Measurements from ENCODE around the gene BLVRB.
"Not testable (repeated sequence)": the region's sequence is repeated elsewhere in the genome, so short reads cannot be mapped to it uniquely, and the experiment has no call there.

The BLVRB gene

DNA sequence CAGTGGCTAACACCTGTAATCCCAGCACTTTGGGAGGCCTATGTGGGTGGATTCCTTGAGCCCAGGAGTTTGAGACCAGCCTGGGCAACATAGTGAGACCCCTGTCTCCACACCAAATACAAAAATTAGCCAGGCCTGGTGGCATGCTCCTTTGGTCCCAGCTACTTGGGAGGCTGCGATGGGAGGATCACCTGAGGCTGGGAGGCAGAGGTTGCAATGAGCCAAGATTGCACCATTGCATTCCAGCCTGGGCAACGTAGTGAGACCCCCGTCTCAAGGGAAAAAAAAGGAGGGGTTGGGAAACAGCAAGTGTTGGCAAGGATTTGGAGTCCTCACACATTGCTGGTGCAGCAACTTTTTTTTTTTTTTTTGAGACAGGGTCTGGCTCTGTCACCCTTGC lies 20.5 kb upstream of the BLVRB start:
- DNase-seq (ENCODE audit: low spot score): no peak

DNA sequence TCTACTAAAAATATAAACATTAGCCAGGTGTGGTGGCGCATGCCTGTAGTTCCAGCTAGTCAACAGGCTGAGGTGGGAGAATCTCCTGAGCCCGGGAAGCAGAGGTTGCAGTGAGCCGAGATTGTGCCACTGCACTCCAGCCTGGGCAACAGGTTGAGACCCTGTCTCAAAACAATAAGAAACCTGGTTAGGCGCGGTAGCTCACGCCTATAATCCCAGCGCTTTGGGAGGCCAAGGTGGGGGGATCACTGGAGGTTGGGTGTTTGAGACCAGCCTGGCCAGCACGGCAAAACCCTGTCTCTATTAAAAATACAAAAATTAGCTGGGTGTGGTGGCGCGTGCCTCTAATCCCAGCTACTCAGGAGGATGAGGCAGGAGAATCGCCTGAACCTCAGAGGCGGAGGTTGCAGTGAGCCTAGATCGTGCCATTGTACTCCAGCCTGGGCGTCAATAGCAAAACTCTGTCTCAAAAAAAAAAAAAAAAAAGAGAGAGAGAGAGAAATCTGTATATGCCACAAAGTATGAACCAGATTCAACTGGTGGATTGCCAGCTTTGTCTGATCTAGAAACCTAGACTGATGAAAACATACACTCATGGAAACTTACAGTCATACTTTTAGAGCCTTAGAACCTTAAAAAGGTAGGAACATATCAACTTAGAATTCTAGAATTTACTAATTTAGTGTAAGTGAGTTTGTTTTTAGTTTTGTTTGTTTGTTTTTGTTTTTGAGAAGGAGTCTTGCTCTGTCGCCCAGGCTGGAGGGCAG lies 10.5 kb upstream of the BLVRB start:
- DNase-seq (ENCODE audit: low spot score): not testable (repeated sequence)

DNA sequence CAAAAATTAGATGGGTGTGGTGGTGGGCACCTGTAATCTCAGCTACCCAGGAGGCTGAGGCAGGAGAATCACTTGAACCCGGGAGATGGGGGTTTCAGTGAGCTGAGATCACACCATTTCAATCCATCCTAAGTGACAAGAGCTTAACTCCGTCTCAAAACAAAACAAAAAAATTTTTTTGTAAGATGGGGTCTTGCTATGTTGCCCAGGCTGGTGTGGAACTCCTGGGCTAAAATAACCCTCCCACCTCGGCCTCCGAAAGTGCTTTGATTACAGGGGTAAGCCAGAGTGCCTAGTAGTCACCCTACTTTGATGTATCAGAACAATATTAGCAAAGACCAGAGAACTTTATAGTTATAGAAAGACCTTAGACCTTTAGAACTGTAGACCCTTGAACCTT lies 9.2 kb upstream of the BLVRB start:
- no peak for DNase-seq (ENCODE audit: low spot score)

DNA sequence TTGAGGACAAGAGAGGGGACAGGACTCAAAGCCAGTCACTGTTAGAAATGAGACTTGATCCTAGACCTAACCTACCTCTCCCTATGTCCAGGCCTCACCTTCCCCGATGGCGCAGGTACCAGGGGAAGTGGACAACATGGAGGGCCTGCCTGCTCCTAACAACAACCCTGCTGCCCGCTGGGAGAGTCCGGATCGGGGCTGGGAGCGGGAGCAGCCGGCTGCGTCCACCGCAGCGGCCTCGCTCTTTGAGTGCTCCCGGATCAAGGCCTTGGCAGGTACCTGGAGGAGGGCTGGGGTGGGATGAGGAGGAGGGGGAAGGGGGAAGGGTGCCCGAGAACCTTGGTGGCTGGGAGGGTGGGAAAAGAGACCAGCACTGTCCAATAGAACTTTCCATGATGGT lies 7.0 kb upstream of the BLVRB start:
- DNase-seq (ENCODE audit: low spot score): no peak

DNA sequence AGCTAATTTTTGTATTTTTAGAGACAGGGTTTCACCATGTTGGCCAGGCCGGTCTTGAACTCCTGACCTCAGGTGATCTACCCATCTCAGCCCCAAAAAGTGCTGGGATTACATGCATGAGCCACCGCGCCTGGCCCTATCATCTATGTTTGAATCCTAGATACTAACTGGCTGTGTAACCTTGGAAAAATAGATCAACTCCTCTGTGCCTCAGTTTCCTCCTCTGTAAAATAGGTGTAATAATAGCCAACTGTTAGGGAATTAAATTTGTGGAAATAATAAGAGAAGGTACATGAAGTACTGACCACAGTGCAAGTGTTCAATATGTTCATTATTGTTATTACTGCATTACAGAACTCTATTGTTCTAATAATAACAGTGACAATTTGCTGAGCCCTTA lies 5.6 kb upstream of the BLVRB start:
- no peak for DNase-seq (ENCODE audit: low spot score)

DNA sequence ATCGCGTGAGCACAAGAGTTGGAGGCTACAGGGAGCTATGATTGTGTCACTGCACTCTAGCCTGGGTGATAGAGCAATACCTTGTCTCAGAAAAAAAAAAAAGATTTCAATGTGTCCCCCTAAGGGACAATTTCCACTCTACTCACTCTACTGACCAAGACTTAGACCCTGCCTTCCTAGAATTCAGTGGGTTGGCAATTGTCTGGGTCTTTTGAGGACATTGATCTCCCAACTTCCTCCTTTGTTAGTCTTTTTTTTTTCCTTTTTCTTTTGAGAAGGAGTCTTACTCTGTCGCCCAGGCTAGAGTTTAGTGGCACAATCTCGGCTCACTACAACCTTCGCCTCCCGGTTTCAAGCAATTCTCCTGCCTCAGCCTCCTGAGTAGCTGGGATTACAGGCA lies 3.5 kb upstream of the BLVRB start:
- DNase-seq (ENCODE audit: low spot score): no peak

DNA sequence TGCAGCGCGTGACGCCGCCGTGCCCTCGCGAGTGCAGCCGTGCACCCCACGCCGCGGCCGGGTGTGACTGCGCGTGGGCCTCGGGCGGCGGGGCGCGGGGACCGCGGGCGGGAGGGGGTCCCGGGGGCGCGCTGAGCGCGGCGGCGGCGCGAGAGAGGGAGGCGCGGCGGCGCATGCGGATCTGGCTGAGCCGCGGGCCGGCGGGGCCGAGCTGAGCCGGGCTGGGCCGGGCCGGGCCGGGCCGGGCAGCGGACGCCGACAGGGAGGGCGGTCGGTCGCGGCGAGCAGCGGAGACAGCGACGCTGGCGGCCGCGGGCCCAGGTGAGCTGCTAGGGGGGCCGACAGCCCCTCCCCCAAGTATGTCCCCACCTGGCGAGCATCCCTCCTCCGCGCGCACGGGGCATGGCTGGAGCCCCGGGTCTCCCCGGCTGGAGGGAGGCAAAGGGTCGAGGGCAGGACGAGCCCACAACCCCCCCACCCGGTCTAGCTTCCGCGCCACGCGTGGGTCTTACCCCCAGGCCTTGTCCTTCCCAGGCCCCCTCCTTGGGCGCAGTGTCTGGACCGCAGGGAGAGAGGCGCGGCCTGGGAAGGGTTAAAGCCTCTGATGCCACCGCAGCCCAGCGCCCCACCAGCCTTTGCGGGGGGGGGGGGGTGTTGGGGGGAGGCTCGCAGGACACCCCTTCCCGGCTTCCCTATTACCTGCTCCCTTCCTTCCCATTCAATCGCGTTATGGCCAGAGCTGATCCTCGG lies 1.6 kb upstream of the BLVRB start, which contains the start of gene SPTBN4:
SPTBN4 (plus strand) TSS at position 17 of the 750 bp plus-strand sequence. CDS start 5,621 bp downstream, outside the sequence.
- DNase-seq (ENCODE audit: low spot score): no peak

DNA sequence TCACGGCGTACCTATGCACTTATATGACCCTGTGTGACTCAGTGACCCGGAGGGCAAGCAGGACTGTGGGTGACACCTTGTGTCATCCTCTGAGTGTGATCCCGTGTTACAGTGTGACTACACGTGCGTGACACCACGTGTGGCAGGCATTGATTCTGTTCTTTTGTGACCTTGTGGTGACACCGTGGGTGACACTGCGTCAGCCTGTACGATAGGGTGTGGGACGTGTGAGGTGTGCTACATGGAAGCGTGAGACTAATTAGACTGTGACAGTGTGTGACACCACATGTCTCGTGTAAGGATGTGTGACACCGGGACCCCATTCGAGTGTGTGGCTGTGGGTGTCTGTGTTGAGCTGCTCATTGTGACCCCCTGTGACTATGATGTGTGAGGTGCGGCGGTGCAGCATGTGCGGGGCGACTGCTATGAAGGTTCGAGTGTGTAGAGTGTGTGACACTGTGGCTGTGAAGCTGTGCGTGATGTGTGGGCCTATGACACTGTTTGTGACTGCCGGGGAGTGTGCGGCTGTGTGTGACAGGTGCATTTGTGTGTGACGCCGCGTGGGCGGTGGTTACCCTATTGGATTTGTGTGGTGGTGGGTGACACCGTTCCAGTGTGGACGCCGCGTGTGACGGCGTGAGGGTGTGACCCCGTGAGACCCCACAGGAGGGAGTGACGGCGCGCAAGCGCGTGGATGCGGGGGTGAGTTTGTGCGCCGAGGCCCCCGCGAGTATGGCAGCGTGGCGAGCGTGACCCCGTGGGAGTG lies 857 bp upstream of the BLVRB start:
- no peak for DNase-seq (ENCODE audit: low spot score)

DNA sequence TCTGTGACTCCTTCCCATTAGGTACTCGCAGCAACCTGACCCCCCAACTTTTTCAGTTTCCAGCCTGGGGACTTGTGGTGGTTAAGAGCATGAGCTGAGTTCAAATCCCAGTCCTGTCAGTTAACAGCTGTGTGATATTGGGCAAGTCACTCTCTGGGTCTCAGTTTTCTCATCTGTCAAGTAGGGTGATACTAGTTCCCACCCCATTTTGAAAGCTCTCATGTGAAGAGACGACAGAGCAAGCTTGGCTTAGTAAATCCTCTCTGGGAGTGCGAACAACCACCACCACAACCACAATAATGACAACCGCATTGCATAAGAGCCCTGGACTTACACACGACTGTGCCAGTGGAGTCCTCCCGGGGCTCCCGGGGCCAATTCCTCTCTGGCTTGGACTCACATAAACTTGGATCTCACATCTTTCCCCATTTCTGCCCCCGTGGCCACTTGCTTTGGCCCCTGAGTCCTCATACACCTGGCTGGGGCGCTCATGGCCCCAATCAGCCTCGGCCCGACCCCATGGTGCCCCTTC lies 454 bp downstream of the BLVRB start:
- peak; percentile 15 for DNase-seq (ENCODE audit: low spot score)

DNA sequence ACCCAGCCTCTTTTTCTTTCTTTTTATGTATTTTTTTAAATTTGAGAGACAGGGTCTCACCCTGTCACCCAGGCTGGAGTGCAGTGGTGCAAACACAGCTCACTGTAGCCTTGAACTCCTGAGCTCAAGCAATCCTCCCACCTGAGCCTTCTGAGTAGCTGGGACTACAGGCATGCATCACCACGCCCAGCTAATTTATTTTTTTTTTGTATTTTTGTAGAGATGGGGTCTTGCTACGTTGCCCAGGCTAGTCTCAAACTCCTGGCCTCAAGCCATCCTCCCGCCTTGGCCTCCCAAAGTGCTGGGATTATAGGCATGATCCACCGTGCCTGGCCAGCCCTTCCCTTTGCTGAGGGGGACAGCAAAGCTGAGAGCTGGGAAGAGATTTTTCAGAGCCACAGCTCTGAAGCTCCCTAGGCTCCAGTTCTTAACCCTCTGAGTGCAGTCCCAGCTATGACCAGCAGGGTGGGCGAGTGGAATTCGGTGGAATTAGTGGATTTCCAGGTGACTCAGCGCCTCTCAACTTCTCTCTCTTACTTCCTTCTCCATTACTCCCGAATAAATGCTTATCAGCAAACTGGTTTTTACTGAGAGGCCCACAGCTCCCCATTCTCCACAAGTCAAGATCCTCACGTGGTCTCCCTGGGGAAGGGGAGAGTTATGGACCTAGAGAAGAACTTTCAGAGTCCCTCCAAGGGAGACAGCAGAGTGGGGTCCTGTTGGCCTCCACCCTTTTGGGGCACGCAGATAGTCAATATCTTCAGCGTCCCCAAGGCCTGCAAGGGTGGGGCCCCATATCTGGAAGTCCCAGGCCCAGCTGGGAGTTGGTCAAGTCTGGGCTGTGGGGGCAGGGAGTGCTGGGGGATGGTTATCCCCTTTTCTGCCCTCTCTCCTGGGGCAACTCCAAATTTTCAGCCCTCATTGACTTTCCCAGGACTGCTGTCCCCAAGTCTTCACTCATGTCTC lies 1.2 kb downstream of the BLVRB start:
- peak; percentile 88 for DNase-seq (ENCODE audit: low spot score)

DNA sequence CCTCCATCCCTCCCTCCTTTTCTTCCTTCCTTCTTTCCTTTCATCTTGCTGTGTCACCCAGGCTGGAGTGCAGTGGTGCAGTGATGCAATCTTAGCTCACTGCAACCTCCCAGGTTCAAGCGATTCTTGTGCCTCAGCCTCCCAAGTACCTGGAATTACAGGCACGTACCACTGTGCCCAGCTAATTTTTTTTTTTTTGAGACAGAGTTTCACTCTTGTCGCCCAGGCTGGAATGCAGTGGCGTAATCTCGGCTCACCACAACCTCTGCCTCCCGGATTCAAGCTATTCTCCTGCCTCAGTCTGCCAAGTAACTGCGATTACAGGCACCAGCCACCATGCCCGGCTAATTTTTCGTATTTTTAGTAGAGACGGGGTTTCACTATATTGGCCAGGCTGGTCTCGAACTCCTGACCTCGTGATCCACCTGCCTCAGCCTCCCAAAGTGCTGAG lies 1.9 kb downstream of the BLVRB start:
- DNase-seq (ENCODE audit: low spot score): not testable (repeated sequence)

DNA sequence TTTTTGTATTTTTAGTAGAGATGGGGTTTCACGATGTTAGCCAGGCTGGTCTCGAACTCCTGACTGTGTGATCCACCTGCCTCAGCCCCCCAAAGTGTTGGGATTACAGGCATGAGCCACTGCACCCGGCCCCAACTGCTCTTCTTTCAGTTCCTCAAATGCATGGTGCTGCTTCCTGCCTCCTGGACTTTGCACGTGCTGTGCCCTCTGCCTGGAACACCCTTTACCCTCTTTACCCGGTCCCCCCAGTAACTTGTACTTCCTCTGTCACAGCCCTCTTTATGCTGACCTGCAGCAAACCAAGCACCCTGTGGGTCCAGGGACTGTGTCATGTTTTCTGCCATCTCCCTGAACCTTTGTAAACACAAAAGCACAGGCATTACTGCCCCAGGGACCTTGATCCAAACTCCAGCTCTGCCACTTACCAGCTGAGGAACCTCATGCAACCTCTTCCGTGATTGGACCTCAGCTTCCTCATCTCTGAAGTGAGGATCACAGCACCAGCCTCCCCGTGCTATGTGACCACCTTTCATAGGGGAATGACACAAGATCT lies 3.8 kb downstream of the BLVRB start:
- DNase-seq (ENCODE audit: low spot score): no peak

DNA sequence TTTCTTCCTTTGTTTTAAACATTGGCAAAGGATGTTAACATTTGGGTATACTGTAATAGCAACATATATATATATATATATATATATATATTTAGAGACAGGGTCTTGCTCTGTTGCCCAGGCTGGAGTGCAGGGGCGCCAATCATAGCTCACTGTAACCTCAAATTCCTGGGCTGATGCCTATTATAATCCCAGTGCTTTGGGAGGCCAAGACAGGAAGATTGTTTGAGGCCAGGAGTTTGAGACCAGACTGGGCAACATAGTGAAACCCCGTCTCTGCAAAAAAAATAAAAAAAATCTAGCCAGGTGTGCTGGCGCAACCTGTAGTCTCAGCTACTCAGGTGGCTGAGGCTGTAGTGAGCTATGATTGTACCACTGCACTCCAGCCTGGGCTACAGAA lies 5.4 kb downstream of the BLVRB start:
- no peak for DNase-seq (ENCODE audit: low spot score)

DNA sequence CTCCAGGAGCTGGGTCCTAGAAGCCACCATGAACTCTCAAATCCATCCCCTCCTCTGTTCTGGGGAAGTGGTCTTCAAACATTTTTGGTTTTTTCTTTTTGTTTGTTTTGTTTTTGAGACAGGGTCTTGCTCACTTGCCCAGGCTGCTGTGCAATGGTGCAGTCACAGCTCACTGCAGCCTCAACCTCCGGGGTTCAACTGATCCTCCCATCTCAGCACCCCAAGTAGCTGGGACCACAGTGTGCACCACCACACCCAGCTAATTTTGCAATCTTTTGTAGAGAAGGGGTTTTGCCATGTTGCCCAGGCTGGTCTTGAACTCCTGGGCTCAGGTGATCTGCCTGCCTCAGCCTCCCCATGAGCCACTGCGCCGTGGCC lies 7.0 kb downstream of the BLVRB start:
- no peak for DNase-seq (ENCODE audit: low spot score)

DNA sequence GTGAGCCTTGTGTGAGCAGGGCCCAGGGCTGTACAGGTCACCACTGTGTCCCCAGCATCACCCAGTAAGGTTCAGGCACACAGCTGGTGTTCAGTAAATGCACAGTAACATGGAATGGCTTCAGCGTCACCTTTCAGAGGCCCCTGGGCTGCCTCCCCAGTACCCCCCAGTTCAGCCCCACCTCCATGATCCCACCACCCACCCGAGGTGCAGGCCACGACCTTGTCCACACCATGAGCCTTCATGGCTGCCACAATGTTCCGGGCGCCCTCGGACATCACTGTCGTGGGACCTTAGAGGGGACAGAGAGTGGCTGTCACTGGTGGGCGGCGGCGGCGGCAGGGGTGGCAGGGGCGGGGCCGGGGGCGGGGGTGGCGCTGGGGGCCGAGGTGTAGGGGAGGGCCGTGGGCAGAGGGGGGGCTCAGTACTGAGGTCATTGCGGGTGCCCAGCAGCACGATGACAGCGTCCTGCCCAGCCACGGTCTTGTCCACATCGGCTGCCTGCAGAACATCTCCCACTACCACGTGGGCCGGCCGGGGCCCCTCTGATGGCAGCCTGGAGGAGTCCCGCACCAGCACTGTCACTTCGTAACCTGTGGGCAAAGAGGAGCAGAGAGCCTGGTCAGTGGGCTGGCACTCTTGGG lies 7.5 kb downstream of the BLVRB start:
- DNase-seq (ENCODE audit: low spot score): no peak

DNA sequence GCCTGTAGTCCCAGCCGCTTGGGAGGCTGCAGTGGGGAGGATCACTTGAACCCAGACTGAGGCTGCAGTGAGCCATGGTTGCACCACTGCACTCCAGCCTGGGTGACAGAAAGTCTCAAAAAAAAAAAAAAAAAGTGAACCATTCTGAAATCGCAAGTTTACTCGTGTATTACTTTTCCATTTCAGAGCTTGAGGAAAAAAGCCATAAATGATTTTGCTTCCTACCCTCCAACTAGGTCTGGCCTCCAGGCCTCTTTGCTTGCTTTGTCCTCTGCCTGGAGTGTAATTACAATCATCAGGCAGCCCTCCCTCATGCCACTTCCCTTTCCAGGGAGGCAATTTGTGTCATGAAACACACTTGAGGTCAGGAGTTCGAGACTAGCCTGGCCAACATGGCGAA lies 8.5 kb downstream of the BLVRB start:
- no peak for DNase-seq (ENCODE audit: low spot score)

DNA sequence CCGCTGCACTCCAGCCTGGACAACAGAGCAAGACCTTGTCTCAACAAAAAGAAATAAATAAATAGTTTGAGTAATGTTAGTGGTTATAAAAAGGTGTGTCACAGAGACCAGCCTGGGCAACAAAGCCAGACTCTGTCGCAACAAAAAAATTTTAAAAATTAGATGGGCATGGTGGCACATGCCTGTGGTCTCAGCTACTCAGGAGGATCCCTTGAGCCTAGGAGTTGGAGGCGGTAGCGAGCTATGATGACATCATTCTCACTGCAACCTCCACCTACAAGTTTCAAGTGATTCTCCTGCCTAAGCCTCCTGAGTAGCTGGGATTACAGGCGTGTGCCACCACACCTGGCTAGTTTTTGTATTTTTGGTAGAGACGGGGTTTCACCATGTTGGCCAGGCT lies 11.6 kb downstream of the BLVRB start:
- DNase-seq (ENCODE audit: low spot score): not testable (repeated sequence)

DNA sequence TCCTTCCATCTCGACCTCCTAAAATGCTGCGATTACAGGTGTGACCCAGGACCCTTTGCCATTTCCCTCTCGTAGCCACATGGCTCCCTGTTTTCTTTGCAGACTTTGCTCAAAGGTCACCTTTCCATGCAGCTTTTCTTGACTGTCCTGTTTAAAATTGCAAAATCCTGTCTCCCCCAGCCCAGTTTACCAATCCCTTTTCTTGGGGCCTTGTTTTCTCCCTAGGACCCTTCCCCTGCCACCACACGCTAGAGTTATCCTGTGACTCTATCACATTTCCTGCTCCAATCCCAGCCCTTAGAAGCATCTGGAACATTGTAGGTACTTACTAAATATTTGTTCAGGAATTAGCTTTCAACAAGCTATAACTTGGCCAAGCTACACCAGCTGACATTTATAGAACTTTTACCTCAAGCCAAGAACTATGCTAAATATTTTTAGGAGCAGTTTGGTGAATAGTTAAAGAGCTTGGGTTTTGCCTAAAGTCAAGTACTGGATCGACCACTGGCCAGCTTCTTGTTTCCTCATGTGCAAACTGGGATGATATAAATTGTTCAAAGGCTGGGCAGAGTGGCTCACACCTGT lies 12.3 kb downstream of the BLVRB start:
- DNase-seq (ENCODE audit: low spot score): no peak

DNA sequence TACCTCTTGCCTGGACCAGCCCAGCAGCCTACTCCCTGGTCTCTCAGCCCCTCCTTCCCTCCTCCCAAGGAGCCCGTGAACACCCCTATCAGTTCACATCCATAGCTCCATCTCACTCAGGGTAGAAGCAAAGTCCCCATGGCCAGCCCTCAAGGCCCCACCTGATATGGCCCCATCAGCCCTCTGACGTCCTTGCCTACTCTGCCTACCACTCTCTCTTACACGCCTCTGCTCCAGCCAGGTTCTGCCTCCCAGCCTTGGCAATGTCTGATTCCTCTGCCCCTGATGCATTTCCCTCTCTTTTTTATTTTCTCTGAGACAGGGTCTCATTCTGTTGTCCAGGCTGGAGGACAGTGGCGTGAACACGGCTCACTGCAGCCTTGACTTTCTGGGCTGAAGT lies 13.5 kb downstream of the BLVRB start:
- DNase-seq (ENCODE audit: low spot score): no peak

DNA sequence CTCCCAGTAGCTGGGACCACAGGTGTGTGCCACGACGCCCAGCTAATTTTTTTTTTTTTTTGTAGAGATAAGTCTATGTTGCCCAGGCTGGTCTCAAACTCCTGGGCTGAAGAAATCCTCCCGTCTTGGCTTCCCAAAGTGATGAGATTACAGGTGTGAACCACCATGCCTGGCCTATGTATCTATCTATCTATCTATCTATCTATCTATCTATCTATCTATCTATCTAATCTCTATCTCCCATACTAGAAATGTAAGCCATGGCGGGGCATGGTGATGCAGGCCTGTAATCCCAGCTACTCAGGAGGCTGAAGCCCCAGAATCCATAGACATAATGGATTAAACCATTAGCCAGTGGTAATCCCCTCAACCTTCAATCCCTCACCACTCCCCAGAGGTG lies 14.9 kb downstream of the BLVRB start:
- DNase-seq (ENCODE audit: low spot score): no peak
